ENCODE data around the gene CADM1.

CADM1 gene

GRCh38 chr11:115504276-115505158 lies at the start of gene CADM1:
Gene CADM1 (minus strand): TSS chr11:115504415.
- H2AFZ ChIP-seq (ENCODE audit: low read depth, low read length): no peak within 1 kb of the TSS
- no peaks in the 10 kb centered on the region for H3K27me3 ChIP-seq (ENCODE audit: insufficient read depth, low read length, poor library complexity)
- no peak within 1 kb of the TSS for H3K27ac ChIP-seq (ENCODE audit: low read length)
- H3K4me3 ChIP-seq (ENCODE audit: low read depth in 1 of 2, low read length in 2 of 2): no peak within 1 kb of the TSS
- H3K36me3 ChIP-seq (ENCODE audit: insufficient read depth, low read length): no peaks in the 10 kb centered on the region
- H3K9me3 ChIP-seq (ENCODE audit: insufficient read depth, low read length, severe bottlenecking): no peaks in the 10 kb centered on the region
- TF ChIP-seq EZH2 (IDR thresholded peaks at IDR 0.05; ENCODE audit: borderline replicate concordance, low read depth, low read length, severe bottlenecking) (no peak), CTCF (IDR thresholded peaks at IDR 0.05; ENCODE audit: borderline replicate concordance, extremely low read depth, low read length, poor library complexity, severe bottlenecking) (no peak)
- DNase-seq (no peak), ATAC-seq (ENCODE audit: insufficient read depth, low read depth) (no peak)
- no peaks in the 10 kb centered on the region for H3K4me1 ChIP-seq (ENCODE audit: insufficient read depth, low read length)
- no peak within 1 kb of the TSS for H3K9ac ChIP-seq (ENCODE audit: low read depth, low read length)
- no peaks in the 10 kb centered on the region for H3K79me2 ChIP-seq (ENCODE audit: insufficient read depth, low read length)
- H3K4me2 ChIP-seq (ENCODE audit: insufficient read depth, low read length): no peak within 1 kb of the TSS
- no peaks in the 10 kb centered on the region for H4K20me1 ChIP-seq (ENCODE audit: insufficient read depth, low read length)

GRCh38 chr11:115552773-115553438 lies 48.7 kb upstream of the CADM1 start:
- Histone ChIP-seq H2AFZ (ENCODE audit: low read depth, low read length) (no peak overlapping the region), H3K36me3 (ENCODE audit: insufficient read depth, low read length) (no peaks in the 10 kb centered on the region), H3K27me3 (ENCODE audit: insufficient read depth, low read length, poor library complexity) (no peaks in the 10 kb centered on the region), H3K4me2 (ENCODE audit: insufficient read depth, low read length) (no peak overlapping the region), H3K9me3 (ENCODE audit: insufficient read depth, low read length, severe bottlenecking) (no peaks in the 10 kb centered on the region), H4K20me1 (ENCODE audit: insufficient read depth, low read length) (no peaks in the 10 kb centered on the region), H3K79me2 (ENCODE audit: insufficient read depth, low read length) (no peaks in the 10 kb centered on the region), H3K27ac (ENCODE audit: low read length) (no peak overlapping the region), H3K4me1 (ENCODE audit: insufficient read depth, low read length) (no peaks in the 10 kb centered on the region), H3K9ac (ENCODE audit: low read depth, low read length) (no peak overlapping the region), H3K4me3 (ENCODE audit: low read depth in 1 of 2, low read length in 2 of 2) (no peak overlapping the region)
- DNase-seq (no peak), ATAC-seq (ENCODE audit: insufficient read depth, low read depth) (no peak)
- TF ChIP-seq EZH2 (IDR thresholded peaks at IDR 0.05; ENCODE audit: borderline replicate concordance, low read depth, low read length, severe bottlenecking) (no peak), CTCF (IDR thresholded peaks at IDR 0.05; ENCODE audit: borderline replicate concordance, extremely low read depth, low read length, poor library complexity, severe bottlenecking) (no peak)

GRCh38 chr11:115552151-115552772 lies 48.0 kb upstream of the CADM1 start:
- H3K36me3 ChIP-seq (ENCODE audit: insufficient read depth, low read length): no peaks in the 10 kb centered on the region
- TF ChIP-seq EZH2 (IDR thresholded peaks at IDR 0.05; ENCODE audit: borderline replicate concordance, low read depth, low read length, severe bottlenecking): no peak
- no peak for TF ChIP-seq CTCF (IDR thresholded peaks at IDR 0.05; ENCODE audit: borderline replicate concordance, extremely low read depth, low read length, poor library complexity, severe bottlenecking)
- H3K4me3 ChIP-seq (ENCODE audit: low read depth in 1 of 2, low read length in 2 of 2): no peak overlapping the region
- ATAC-seq (ENCODE audit: insufficient read depth, low read depth) (no peak), DNase-seq (no peak)
- H3K27me3 ChIP-seq (ENCODE audit: insufficient read depth, low read length, poor library complexity): no peaks in the 10 kb centered on the region
- H3K4me1 ChIP-seq (ENCODE audit: insufficient read depth, low read length): no peaks in the 10 kb centered on the region
- H3K9ac ChIP-seq (ENCODE audit: low read depth, low read length): no peak overlapping the region
- H3K4me2 ChIP-seq (ENCODE audit: insufficient read depth, low read length): no peak overlapping the region
- no peaks in the 10 kb centered on the region for H4K20me1 ChIP-seq (ENCODE audit: insufficient read depth, low read length)
- H2AFZ ChIP-seq (ENCODE audit: low read depth, low read length): no peak overlapping the region
- no peak overlapping the region for H3K27ac ChIP-seq (ENCODE audit: low read length)
- H3K9me3 ChIP-seq (ENCODE audit: insufficient read depth, low read length, severe bottlenecking): no peaks in the 10 kb centered on the region
- no peaks in the 10 kb centered on the region for H3K79me2 ChIP-seq (ENCODE audit: insufficient read depth, low read length)

Data from DND-41 (cell line).